Endothelial cell of umbilical vein (primary cell): ENCODE measurements around the gene AGMO.

ENCODE experiments used
- EZH2 ChIP-seq: IDR thresholded peaks from 2 replicates; pipeline ENCODE4 v1.6.1; 2012; ENCODE audit warnings: borderline replicate concordance, low read depth, mild to moderate bottlenecking, moderate library complexity, low read length, inconsistent platforms; ENCODE audit not compliant: severe bottlenecking
- FOS ChIP-seq: IDR thresholded peaks from 2 replicates; pipeline ENCODE4 v1.6.1; 2011; ENCODE audit warnings: mild to moderate bottlenecking, low read length, moderate library complexity, borderline replicate concordance; ENCODE audit not compliant: insufficient read depth
- GATA2 ChIP-seq: IDR thresholded peaks from 2 replicates; pipeline ENCODE4 v1.7.0; 2011; ENCODE audit warnings: low read depth, mild to moderate bottlenecking, moderate library complexity, mixed read lengths, low read length; ENCODE audit not compliant: insufficient read length, insufficient read depth
- MYC ChIP-seq: IDR thresholded peaks from one replicate; pipeline ENCODE4 v1.6.1; 2011; ENCODE audit warnings: mild to moderate bottlenecking, low read depth, low read length
- POLR2A ChIP-seq: IDR thresholded peaks from 2 replicates; pipeline ENCODE4 v1.6.1; 2012; ENCODE audit warnings: low read depth, mild to moderate bottlenecking, control low read depth, low read length
- POLR2AphosphoS5 ChIP-seq: IDR thresholded peaks from 2 replicates; pipeline ENCODE4 v1.6.1; 2012; ENCODE audit warnings: low read depth, mild to moderate bottlenecking, control low read depth, low read length, moderate library complexity; ENCODE audit not compliant: insufficient read depth
- TF ChIP-seq, protein P1 (sequence below), 2 donors: IDR thresholded peaks; 1 replicate in 1 of 2; 2 replicates in 1 of 2; pipeline ENCODE4 v1.5.1; 2011; ENCODE audit warnings: low read length in 2 of 2, mild to moderate bottlenecking in 2 of 2, moderate library complexity in 2 of 2, control low read depth in 1 of 2, inconsistent platforms in 1 of 2, low read depth in 1 of 2; ENCODE audit not compliant: insufficient read depth in 1 of 2; ENCODE audit errors: extremely low read depth in 1 of 2
- TF ChIP-seq, protein P2 (sequence below): IDR thresholded peaks from 2 replicates; pipeline ENCODE4 v1.6.1; 2011; ENCODE audit not compliant: insufficient read depth, insufficient read length

DNA sequence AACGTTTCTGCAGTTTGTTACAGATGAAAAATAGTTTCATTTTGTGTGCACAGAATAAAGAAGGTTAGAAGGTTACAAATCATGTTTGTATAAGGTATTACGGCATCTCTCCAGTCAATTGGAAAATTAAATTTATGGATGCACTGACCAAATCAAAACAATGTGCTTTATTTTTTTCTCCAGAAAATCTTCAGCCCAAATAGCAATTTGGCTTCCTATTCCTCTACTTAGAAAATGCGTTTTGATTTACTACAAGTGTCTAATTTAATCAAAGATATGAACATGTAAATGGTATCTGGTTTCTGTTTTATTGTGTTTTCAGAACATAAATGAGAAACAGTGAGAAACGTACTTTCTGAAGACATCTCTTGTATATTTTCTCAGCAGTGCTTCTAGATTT is 63.4 kb downstream of the AGMO start:
- TF ChIP-seq EZH2 = no peak
- TF ChIP-seq POLR2A = no peak
- TF ChIP-seq, protein P1, sequence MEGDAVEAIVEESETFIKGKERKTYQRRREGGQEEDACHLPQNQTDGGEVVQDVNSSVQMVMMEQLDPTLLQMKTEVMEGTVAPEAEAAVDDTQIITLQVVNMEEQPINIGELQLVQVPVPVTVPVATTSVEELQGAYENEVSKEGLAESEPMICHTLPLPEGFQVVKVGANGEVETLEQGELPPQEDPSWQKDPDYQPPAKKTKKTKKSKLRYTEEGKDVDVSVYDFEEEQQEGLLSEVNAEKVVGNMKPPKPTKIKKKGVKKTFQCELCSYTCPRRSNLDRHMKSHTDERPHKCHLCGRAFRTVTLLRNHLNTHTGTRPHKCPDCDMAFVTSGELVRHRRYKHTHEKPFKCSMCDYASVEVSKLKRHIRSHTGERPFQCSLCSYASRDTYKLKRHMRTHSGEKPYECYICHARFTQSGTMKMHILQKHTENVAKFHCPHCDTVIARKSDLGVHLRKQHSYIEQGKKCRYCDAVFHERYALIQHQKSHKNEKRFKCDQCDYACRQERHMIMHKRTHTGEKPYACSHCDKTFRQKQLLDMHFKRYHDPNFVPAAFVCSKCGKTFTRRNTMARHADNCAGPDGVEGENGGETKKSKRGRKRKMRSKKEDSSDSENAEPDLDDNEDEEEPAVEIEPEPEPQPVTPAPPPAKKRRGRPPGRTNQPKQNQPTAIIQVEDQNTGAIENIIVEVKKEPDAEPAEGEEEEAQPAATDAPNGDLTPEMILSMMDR (IDR thresholded peaks at IDR 0.05; ENCODE audit: extremely low read depth in 1 of 2, insufficient read depth in 1 of 2, low read depth in 1 of 2, low read length in 2 of 2) = no peak
- TF ChIP-seq MYC = no peak
- TF ChIP-seq POLR2AphosphoS5 = no peak
- TF ChIP-seq, protein P2, sequence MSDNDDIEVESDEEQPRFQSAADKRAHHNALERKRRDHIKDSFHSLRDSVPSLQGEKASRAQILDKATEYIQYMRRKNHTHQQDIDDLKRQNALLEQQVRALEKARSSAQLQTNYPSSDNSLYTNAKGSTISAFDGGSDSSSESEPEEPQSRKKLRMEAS = no peak
- no peak for TF ChIP-seq FOS
- TF ChIP-seq GATA2 = no peak
